HG02852 (cell line): ENCODE data around the gene COLEC12.
A peak's percentile ranks its signal among the peaks of the same experiment; 100 is the strongest.

ENCODE experiments used
- ATAC-seq: cut with Tn5 transposase; IDR thresholded peaks from one replicate; pipeline ENCODE4 v1.9.1; 2021; ENCODE audit warnings: mild to moderate bottlenecking, moderate library complexity; ENCODE audit not compliant: unreplicated experiment

The COLEC12 gene

DNA sequence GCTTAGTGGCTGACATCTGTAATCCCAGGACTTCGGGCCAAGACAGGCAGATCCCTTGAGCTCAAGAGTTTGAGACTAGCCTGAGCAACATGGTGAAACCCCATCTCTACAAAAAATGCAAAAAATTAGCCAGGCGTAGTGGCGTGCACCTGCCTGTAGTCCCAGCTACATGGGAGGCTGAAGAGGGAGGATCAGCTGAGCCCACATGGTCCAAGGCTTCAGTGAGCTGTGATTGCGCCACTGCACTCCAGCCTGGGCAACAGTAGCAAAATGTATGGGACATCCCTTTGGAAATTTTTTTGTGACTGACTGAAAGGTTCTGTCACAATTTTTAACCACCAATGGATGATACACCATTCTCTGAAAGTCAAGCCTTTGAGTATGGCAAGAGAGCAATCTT lies 6.3 kb upstream of the COLEC12 start:
- no peak for ATAC-seq

DNA sequence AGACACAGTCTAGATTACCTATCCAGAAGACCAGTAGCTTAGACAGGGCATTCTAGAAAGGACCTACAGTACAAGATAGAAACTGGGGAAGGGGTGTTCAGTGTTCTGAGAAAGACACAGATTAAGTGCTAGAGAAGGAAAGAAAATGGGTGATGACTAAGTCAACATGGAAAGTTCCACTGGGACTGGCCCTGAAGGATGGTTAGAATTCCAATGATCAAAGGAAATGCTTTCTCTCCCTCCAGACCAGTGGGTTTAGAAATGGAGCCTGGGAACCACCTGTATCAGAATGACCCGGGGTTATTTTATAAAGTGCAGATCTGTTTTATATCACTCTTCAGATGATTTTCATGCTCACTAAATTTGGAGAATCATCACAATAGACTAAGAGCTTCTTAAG lies 5.8 kb upstream of the COLEC12 start:
- ATAC-seq: no peak

DNA sequence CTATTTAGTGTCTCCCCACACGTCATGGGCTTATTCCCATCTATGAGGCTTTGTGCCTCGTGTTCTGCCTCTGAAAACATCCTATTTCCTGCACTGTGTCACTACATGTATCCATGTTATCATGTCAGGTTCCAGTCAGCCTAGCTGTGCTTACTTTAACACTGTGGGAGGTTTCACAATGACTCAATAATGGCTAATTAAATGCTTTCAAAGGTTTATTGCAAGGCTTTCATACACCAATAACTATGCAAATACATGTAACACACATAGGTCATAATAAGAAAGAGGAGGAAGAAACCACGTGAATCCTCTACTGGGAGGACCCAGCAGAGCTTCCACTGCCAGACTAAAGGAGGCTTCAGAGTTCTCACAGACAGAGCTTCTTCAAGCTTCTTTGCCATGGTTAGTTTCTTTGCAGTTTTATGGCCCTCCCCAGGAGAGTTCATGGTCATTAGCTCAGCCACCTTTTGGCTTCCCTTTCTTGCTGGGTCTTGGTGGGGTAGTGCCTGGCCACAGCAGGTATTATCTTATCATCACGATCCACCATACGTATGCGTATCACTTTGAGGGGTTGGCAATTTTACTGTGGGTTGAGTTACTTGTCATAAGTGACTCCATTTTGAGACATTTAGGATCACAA lies 5.1 kb upstream of the COLEC12 start:
- peak; percentile 89 for ATAC-seq

DNA sequence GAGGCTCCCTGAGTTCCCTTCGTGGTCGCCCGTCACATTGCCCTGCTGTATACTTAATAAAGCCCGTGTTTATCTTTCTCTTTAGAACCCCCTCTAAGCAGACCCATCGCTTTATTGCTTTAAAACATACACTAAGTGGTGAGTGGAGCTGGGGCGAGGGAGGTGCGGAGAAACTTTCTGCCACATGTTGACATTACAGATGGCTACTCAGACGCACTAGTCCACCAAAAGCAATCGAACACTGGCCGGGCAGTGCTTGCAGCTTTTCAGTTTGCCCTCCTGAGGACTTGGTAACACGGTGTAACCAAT lies 859 bp upstream of the COLEC12 start:
- no peak for ATAC-seq

DNA sequence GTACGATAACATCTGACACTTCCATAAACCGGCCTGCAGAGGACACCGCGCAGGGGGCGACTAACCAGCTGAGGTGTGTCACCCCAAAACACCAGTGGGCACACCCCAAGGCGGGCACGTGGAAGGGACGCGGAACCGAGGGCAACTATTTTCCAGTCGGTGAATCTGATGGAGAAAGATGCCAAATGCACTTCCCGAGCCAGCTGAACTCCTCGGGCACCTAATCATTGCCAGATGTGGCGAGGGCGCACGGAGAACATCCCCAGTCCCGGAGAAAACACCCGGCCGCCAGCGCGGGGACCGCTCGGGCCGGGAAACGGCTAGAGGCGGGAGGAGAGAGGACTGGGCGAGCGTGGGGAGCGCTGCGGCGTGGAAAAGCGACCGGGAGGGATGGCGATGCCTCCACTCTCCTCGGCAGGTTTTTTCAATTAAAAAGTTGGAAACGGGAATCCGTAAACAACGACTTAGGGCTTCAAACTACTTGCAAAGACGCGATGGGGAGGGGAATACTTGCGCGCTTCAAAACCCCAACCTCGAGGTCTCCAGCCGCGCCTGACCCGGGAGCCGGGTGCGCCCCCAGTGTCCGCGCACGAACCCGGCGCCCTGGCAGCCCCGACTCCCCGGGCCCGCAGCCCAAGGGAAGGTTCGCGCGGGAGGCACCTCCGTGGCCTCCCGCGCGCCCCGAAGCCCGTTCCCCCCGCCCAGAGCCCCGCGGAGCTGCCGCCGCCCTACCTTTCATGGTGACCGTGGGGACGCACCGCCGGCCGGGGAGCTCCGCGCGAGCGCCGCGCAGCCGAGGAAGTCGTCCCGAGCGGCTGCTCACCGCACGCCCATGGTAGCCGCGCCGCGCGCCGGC lies 497 bp downstream of the COLEC12 start:
- ATAC-seq: no peak

DNA sequence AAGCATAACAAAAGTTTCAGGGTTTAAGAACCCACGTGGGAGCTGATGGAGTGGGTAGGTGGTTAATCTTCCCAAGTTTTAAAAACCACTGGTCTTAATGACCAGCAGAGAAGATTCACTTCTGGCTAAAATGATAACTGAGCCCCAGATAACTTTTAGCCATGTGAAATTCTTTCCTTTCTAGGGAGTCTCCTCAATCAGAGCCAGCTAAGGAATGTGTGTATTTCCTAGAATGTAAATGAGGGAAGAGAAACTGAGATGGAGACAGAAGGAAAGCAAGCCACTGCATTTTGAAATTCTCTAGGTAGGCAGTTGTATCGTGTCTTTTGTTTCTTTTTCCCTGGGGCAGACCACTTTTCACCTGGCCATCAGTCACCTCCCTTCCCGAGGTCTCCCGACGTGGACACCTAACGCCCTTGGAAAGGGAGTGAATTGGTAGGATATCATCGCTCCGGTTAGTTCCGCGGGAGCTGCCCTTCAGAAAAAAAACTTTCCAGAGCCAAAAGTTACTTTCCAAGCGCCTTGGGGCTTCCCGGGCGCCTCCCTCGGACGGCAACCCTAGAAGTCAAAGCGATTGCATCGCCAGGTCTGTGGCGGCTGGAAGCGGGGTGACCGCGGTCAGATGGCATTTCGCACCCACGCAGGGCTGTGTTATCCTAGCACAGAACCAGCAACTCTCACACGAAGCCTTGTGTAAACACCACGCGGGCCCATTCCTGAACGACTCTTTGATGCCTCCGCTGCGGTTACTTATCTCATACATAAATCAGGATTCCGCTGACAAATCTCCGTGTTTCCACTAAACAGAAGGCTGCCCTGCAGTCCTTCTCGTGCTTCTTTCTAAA lies 1.3 kb downstream of the COLEC12 start:
- no peak for ATAC-seq

DNA sequence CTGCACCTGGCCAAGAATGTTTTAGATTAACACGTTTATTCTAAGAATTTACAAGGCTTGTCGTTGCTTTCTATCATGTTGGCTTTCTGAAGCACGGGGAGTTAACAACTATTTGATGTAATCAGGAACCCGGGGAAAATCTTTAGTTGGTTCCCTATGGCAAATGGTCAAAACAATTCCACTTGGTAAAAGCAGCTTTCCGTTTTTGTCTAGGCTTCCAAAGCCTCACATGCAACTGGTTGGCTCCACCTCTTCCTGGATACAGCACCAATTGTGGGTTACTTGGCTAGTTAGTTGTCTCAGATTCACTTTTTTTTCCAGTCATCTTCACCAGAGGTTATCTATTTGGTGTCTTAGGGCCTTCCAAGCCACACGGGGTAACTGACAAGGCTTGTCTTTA lies 2.8 kb downstream of the COLEC12 start:
- ATAC-seq: no peak

DNA sequence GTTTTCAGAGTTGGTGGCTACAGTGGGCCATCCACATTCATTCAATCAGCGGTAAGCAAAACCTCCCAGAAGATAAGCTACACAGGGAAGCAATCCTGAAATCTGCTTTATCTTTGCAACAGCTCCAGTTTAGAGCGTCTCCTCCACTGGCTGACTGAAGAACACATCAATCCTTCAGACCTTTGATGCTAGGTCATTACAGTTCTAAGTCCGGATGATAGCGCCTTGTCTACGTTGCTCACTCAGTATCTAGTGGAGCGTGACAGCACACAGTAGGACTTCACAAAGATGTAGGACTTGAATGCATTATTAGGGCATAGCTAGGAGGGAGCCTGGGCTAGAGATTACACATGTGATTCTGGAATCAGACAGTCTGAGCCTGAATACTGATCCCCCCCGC lies 5.0 kb downstream of the COLEC12 start:
- ATAC-seq: no peak

DNA sequence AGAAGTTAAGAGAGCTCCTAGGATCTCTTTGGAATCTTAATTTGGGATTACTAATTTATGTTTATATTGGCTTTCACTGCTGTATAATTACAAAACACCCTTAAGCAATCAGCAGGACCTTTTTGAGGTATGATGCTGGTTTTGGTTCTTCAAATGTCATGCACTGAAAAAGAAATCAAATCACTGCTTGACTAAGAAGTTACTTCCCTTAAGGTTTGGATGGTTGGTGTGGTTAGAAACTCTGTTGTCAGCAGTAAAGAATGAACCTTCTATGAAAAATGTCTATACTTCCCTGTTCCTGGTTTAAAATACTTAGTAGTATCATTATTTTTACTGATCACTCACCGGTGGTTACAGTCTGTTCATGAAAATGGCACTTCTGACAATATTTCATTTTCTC lies 5.5 kb downstream of the COLEC12 start:
- ATAC-seq: no peak

DNA sequence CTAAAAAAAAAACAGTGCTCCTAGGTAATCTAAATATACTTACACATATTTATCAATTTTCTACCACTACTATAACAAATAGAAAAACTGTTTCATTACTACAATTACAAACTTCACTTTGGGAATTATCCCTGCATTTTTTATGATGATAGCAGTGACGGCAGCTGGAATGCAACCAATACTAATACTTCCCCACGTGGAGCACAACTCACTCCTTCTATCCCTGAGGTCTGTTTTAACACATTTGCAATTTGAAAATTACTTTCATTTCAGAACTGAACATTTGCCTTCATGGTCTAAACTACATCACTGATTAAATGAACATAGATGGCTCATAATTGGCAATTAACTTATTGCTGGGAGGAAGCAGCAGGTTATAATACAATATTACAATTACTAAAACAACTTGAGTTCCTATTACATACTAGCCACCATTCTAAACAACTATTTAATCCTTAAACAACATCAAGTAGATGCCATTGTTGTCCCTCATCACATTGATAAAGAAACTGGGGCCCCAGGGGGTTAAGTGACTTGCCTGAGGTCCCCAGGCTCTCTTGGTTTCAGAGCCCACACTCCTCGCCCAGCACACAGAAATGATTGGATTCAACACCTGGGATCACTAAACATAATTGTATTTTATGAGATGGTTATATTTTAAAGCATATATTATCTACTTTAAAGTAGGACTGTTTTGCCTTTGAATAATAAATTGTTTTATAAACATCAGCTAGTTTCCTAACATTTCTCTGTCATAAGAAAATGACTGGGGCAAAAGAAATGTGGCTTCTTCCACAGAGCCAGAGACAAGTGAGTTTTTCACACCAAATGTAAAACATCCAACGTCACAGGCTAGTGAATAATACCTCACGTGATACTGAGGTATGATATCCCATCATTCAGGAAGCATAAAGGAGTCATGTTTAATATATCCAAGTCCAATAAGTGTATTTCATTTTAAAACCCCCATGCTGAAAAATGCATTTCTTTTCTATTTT lies 6.2 kb downstream of the COLEC12 start:
- no peak for ATAC-seq

DNA sequence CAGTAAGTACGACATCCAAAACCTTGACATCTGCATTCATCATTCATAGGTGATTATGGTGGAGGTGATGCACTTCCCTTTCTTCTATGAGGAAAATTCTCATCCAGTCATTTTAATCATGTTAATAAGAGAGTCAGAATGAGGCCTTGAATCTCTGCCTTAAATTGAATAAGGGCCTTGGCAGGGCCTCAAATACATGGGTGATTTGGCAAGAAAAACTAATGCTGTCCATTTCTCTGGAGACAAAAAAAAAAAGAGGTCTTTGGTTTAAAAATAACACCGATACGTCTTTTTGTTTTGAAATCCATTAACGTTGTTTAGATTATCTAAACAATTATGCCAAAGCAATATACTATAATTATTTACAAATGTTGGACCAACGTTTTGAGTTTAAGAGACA lies 8.1 kb downstream of the COLEC12 start:
- no peak for ATAC-seq

DNA sequence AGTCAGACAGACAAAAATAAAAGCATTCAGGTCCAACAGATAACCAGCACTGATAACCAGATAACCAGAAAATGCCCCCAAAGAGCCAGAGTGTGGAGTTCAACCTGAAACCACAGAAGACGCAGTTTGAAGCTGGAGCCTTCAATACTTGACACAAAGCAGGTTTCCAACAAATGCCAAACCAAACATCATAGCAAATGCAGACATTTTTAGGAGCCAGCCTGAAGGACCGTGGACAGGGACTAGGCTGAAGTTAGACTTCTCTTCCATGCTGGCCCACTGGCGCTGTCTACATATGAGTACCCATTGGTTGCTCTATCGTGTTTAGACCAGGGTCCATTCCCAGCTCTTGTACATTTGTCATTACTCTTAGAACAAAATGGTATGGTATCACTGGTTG lies 9.9 kb downstream of the COLEC12 start:
- no peak for ATAC-seq

DNA sequence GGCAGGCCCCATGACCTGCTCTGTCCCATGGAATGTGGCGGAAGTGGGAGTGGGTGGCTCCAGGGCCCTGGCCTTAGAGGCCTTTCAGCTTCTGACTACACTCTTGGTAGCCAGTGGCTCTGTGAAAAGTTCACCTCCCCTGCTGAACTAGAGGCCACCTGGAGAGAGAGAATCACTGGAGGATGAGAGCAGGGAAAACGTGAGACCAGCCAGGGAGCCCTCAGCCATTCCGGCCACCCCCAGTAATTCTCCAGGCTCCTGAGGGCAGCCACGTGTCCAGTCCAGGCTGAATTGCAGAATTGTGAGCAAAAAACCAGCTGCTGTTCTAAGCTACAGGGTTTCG lies 10.5 kb downstream of the COLEC12 start:
- ATAC-seq: no peak

DNA sequence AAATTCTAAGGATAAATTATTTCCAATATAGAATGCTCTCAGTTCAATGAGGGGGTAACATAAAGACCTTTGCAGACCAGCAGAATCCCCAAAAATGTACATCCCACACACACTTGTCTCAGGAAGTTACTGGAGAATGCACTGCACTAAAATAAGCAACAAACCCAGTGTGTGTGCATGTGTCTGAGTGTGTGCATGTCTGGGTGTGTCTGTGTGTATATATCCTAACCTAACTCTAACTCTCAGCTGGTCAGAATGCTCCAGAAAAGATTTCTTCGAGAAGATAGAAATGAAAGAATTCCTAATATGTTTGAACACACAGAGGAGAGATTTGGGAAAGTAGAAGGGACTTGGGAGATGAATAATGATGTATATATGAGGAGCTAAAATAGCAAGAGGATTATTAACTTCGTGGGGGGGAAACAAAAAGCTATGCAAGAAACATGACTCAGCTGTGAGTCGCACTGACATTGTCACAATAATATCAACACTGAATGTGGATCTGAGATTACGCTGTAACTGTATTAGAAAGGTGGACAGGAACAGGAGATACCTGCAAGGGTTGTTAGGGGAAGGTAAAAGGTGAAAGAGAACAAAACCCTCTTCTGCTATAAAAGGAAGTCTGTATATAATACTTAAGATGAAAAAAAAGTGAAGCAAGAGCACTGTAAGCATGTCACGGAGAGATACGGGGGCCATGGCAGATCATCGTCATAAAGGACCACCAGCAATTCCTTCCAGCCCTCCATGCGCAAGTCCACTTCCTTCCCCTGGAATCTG lies 11.1 kb downstream of the COLEC12 start:
- no peak for ATAC-seq

DNA sequence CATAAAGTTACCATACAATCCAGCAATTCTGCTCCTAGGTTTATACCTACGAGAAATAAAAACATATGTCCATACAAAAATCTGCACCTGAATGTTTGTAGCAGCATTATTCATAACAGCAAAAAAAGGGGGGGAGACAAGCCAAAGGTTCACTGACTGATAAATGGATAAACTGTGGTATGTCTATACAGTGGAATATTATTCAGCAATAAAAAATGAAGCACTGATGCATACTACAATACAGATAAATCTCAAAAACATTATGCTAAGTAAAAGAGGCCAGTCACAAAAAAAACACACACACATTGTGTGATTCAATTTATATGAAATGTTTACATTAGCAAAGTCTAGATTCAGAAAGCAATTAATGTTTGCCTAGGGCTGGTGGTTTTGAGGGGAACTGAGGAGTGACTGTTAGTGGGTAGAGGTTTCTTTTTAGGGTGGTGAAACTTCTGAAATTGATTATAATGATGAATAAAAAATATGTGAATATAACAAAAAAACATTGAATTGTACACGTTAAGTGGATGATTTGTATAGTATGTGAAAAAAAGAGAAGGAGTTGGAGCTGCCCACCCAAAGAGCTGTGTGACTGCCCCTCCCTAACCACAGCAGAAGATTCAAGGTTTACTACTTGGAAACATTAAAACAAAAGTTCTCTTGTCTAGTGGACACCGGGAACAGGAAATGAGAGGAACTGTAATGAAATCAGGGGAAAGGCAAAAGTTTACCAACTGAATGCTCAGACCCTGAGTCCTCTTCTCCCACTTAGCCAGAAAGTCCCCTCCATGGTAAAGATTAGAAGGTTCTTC lies 13.4 kb downstream of the COLEC12 start:
- ATAC-seq: no peak

DNA sequence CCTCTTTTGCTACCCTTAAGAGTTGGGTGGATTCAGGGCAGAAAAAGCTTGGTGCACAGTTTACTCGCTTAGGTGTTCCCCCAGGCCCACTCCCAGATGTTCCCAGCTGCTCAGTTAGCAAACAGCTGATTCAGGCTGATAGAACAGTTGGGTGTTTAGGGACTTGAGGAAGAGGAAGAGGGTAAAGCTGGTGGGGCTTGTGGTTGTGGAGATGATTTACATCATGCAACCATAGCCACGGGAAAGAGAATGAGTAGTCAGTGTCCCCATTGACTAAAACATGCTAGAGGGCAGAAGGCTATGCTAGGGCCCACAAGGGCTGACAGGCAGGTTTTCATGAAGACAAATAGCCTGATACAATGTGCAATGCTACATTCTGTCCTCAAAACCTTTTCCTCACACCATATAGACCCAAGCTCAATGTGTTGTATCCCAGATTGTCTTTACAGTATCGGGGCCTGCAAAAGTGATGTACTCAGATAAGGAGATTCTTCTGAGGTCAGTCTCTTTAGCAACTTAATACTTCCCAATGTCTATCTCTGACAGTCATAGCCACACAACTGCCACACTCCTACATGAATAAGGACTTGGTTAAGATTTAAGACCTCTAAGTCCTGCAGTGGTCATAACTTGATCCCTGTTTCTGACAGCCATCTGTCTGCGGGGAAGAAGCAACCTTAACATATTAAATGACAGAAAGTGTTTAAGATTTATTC lies 15.6 kb downstream of the COLEC12 start:
- peak; percentile 51 for ATAC-seq

DNA sequence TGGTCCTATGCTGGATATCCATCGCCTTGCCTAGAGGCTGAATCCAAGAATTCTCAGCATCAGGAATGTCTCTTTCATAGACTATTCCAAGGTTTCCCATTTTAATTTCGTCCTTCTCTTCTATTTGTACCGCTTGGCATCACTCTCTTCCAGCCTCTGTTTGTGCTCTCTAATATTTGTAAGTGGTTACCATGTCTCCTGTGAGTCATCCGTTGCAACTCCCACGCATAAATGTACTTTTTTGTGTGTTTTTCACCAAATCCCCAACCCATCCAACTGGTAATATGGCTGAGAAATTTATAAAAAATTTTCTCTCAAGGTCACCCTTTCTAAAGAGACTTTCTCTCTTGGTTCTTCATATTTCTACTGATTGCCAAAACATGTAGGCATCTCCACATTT lies 21.8 kb downstream of the COLEC12 start:
- ATAC-seq: no peak

DNA sequence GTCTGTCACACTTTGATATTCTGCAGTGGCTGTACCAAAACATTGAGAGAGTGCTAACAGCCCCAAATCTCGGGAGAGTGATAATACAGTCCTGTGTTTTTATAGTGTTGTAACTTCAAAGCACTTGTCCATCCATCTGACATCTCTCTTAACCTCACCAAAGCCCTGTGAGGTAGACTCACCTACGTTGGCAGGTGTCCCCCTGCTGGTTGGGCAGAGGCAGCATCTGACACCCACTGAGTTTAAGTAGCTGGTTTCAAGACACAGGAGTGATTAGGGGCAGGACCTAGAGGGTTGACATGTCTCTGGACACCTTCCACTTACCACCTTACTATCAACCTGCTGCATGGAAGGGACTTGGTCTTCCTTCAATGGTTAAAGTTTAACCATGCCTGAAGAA lies 22.9 kb downstream of the COLEC12 start:
- ATAC-seq: no peak

DNA sequence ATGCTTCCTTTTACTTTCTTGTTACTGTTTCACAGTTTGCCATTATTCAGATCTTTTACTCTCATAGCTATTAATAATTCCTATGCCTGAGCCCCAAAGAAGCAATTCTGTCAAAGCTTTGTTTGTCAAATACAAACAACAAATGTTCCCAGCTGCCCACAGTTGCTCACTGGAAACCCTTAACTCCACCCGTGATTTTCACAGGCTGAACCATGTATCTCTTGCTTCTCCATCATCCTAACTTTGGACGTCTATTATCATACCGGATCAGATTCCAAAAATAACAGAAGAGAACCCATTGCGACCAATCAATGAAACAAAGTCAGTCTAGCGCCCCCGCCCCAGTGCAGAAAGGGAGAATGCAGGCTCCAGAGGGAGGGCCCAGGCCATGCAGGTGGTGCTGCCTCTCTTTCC lies 24.2 kb downstream of the COLEC12 start:
- ATAC-seq: no peak
